Limb (tissue), 2 donors: ENCODE data around the gene PGAM5.
"Not testable (repeated sequence)": the region's sequence is repeated elsewhere in the genome, so short reads cannot be mapped to it uniquely, and the experiment has no call there.

Experiments used
- DNase-seq, 2 donors: peaks; one replicate each; pipeline ENCODE4 v3.0.0-alpha.2; 2016; ENCODE audit errors: extremely low spot score in 2 of 2

PGAM5 gene

GRCh38 chr12:132747896-132748295 is 37.3 kb downstream of the PGAM5 start:
- no peak for DNase-seq

- DNase-seq, result no peak
Measured at GRCh38 chr12:132748319-132748718, 37.7 kb downstream of the PGAM5 start.

DNA sequence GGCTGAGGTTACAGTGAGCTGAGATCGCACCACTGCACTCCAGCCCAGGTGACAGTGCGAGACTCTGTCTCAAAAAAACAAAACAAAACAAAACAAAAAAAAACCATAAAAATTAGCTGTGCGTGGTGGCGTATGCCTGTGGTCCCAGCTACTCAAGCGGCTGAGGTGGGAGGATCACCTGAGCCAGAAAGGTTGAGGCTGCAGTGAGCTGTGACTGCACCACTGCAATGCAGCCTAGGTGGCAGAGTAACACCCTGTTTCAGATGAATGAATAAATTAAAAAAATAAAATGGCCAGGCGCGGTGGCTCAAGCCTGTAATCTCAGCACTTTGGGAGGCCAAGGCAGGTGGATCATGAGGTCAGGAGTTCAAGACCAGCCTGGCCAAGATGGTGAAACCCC is 43.0 kb downstream of the PGAM5 start:
- not testable (repeated sequence) for DNase-seq

- no peak for DNase-seq
Measured at GRCh38 chr12:132754160-132754932, 43.7 kb downstream of the PGAM5 start.

DNA sequence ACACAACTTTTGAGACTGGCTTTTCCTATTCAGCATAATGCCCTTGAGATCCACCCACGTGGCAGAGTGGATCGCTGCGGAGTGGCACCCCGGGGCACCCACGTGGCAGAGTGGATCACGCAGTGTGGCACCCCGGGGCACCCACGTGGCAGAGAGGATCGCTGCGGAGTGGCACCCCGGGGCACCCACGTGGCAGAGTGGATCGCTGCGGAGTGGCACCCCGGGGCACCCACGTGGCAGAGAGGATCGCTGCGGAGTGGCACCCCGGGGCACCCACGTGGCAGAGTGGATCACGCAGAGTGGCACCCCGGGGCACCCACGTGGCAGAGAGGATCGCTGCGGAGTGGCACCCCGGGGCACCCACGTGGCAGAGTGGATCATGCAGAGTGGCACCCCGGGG is 48.2 kb downstream of the PGAM5 start:
- not testable (repeated sequence) for DNase-seq

- no peak for DNase-seq
Measured at GRCh38 chr12:132759359-132759758, 48.7 kb downstream of the PGAM5 start.

GRCh38 chr12:132761032-132761920 is 50.6 kb downstream of the PGAM5 start, which contains the start of gene ANKLE2:
ANKLE2 (minus strand) TSS chr12:132761832; CDS start chr12:132761798, 34 bp downstream.
- peak in 1 of 2 donors; percentile 7 for DNase-seq

DNA sequence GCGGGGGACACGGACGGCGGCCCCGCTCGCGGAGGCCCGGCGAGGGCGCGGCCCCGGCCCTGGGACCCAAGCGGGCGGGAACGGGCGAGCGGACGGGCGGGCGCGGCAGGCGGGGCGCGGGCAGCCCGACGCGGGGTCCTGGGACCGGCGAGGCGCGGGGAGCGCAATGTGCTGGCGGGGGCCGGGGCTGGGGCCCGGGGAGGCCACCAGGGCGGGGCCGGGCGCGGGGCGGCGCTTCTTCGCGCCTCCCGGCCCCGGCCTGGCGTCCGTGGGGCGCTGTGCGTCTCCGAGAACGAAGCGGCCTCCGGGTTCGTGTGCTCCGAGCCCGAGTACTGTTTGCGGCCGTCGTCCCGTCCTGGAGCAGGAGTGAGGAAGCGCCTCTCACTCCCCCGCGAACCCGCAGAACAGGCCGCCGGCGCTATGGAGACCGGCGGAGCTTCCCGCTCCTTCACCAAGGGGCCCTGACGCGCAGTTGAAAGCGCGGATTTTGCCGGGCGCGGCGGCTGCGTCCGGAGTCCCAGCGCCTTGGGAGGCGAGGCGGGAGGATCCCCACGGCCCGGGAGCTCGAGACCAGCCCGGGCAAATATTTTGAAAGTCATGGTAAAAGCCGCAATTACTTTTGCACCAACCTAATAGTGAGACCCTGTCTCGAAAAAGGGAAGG is 51.4 kb downstream of the PGAM5 start:
- peak; percentile 87 to 91 for DNase-seq

DNA sequence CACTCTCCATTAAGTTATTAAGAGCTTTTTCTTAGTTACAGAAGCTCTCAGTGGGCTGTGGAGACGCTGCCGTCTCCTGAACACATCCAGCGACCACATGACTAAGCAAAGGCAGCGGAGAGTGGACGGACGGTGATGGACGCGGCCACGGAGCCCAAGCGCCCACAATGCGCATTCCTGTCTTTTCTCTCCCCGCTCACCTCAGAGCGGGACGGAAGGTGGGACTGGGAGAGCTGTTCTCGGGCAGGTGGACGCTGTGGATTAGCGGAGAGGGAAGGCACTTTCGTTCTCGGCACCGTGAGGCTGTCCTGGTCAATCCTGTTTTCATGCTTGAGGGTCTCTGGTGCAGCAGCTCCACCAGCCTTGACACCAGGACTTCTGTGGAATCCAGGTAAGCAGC is 53.6 kb downstream of the PGAM5 start:
- DNase-seq, result no peak

DNA sequence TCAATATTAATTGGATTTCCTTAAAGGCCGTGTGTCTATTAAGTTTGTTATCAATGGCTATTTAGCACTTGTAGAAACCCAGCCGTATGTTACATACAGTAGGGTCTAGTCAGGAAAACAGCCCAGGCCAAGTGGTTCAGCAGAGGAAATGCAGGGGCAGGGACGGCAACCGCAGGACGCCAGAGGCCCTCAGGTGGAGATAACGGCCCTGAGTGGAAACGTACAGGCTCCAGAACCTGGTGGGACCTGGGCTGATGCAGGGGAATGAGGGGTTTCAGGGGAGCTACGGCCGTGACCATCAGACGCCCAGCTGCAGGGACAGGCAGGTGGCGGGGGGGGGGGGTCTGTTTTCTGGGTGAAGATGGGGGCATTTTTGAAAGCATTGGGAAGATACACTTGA is 54.7 kb downstream of the PGAM5 start:
- no peak for DNase-seq

DNA sequence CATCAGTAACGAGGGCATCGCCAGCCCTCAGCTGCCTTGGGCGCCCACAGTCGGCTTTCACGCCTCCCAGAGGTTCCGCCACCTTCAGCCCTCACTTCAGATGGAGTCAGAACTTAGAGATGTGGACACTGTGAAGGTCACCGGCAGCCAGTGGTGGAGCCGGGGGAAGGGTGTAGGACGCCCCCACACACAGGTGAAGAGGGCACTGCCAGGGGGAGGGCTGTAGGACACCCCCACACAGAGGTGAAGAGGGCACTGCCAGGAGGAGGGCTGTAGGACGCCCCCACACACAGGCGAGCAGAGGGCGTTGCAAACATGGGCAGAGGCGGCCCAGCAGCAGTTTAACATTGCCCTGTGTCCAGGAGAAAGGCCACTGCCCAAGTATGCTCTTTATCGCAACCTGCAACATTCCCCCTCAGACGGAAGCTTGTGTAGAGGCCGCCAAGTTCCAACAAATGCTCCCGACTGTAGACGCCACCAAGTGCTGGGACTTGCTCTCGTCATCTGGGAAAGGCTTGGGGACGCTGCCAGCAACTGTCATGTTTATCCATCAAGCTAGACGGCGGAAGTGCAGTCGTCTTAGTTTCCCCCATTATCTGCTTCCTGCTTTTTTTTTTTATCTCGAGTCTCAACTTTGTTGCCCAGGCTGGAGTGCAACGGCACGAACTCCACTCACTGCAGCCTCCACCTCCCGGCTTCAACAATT is 55.9 kb downstream of the PGAM5 start:
- no peak for DNase-seq

GRCh38 chr12:132771126-132771838 is 60.6 kb downstream of the PGAM5 start:
- DNase-seq, result no peak
